OCI-LY3 (cell line): ENCODE data around the gene TMEM214.

ENCODE experiments used
- EZH2phosphoT487 ChIP-seq: fragments of 200-600 bp; shearing (Covaris generic); IDR thresholded peaks from 2 replicates; pipeline ENCODE4 v1.6.1; 2018; ENCODE audit warnings: antibody characterized with exemption, mixed run types, low read depth
- TF ChIP-seq, protein P1 (sequence below): fragments of 200-600, 300-600 bp; sonication (generic); IDR thresholded peaks from 2 replicates; pipeline ENCODE4 v1.5.1; 2014; ENCODE audit warnings: antibody characterized with exemption, low read length, low read depth

GRCh38 chr2:27042985-27043634, 10.3 kb downstream of the TMEM214 start:
- TF ChIP-seq, protein P1, sequence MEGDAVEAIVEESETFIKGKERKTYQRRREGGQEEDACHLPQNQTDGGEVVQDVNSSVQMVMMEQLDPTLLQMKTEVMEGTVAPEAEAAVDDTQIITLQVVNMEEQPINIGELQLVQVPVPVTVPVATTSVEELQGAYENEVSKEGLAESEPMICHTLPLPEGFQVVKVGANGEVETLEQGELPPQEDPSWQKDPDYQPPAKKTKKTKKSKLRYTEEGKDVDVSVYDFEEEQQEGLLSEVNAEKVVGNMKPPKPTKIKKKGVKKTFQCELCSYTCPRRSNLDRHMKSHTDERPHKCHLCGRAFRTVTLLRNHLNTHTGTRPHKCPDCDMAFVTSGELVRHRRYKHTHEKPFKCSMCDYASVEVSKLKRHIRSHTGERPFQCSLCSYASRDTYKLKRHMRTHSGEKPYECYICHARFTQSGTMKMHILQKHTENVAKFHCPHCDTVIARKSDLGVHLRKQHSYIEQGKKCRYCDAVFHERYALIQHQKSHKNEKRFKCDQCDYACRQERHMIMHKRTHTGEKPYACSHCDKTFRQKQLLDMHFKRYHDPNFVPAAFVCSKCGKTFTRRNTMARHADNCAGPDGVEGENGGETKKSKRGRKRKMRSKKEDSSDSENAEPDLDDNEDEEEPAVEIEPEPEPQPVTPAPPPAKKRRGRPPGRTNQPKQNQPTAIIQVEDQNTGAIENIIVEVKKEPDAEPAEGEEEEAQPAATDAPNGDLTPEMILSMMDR, result no peak
- no peak for TF ChIP-seq EZH2phosphoT487
